CD4-positive, CD25-positive, alpha-beta regulatory T cell (primary cell): Measurements from ENCODE around the gene OBI1. TPM values are rescaled to one million over a fixed set of nuclear protein-coding genes. Genes with fewer than 3 reads are reported as not detected.

ENCODE experiments used
- ATAC-seq, 2 donors: fragments of 150-1000 bp; cut with Tn5 transposase; one replicate each; pipeline ENCODE4 v1.10.0; 2021; ENCODE audit warnings: low read depth in 2 of 2, moderate number of reproducible peaks in 2 of 2, moderate library complexity in 1 of 2
- DNase-seq, 3 donors: peaks; one replicate each; pipeline versions ENCODE4 v3.0.0 to v3.0.0-alpha.2; 2012 to 2022; ENCODE audit warnings: mixed read lengths in 1 of 3
- H3K27ac ChIP-seq: one replicate; pipeline ENCODE4 v1.7.0; 2013; ENCODE audit warnings: mild to moderate bottlenecking, low read length; ENCODE audit not compliant: insufficient read depth, poor library complexity, severe bottlenecking
- H3K27me3 ChIP-seq: one replicate; pipeline ENCODE4 v1.7.0; 2013; ENCODE audit warnings: low read length; ENCODE audit not compliant: control insufficient read depth, insufficient read depth
- H3K36me3 ChIP-seq: one replicate; pipeline ENCODE4 v1.7.0; 2013; ENCODE audit warnings: mild to moderate bottlenecking, low read length, moderate library complexity; ENCODE audit not compliant: control insufficient read depth, insufficient read depth
- H3K4me1 ChIP-seq: 2 replicates; pipeline ENCODE4 v1.7.0; 2013; ENCODE audit warnings: mild to moderate bottlenecking, low read length; ENCODE audit not compliant: insufficient read depth, control insufficient read depth, poor library complexity, severe bottlenecking
- H3K4me3 ChIP-seq: one replicate; pipeline ENCODE4 v1.7.0; 2013; ENCODE audit warnings: low read depth, mild to moderate bottlenecking, low read length, moderate library complexity
- H3K9me3 ChIP-seq, 2 experiments: 1 replicate in 1 of 2; 2 replicates in 1 of 2; pipeline ENCODE4 v1.7.0; 2013; ENCODE audit warnings: low read length in 2 of 2, mild to moderate bottlenecking in 1 of 2, moderate library complexity in 1 of 2; ENCODE audit not compliant: control insufficient read depth in 2 of 2
- H3K27ac Mint-ChIP-seq, 3 donors: one replicate each; pipeline ENCODE4 v1.8.0; 2020 to 2022; ENCODE audit warnings: mild to moderate bottlenecking in 3 of 3, mixed read lengths in 3 of 3, moderate library complexity in 2 of 3
- H3K27me3 Mint-ChIP-seq: one replicate; pipeline ENCODE4 v1.8.0; 2022; ENCODE audit warnings: mild to moderate bottlenecking, mixed read lengths
- H3K36me3 Mint-ChIP-seq: one replicate; pipeline ENCODE4 v1.8.0; 2020; ENCODE audit warnings: mixed read lengths
- H3K4me1 Mint-ChIP-seq, 4 donors: one replicate each; pipeline ENCODE4 v1.8.0; 2020 to 2022; ENCODE audit warnings: mixed read lengths in 4 of 4, mild to moderate bottlenecking in 1 of 4
- H3K4me3 Mint-ChIP-seq, 4 donors: one replicate each; pipeline ENCODE4 v1.8.0; 2020 to 2022; ENCODE audit warnings: mild to moderate bottlenecking in 4 of 4, mixed read lengths in 4 of 4, moderate library complexity in 3 of 4
- H3K9me3 Mint-ChIP-seq, 7 donors: one replicate each; pipeline ENCODE4 v1.8.0; 2020 to 2022; ENCODE audit warnings: mixed read lengths in 7 of 7, mild to moderate bottlenecking in 3 of 7, moderate library complexity in 2 of 7
- polyA plus RNA-seq, 4 donors: library from polyadenylated mRNA; unstranded; fragments of 300-500 nt; fragmentation: Illumina TruSeq; gene quantifications; one replicate each; pipeline ENCODE4 v1.2.3, GENCODE V29; 2021
- total RNA-seq: library from RNA; stranded (reverse); gene quantifications from one replicate; pipeline ENCODE4 v1.2.3, GENCODE V29; 2022

The OBI1 gene
- total and polyA plus RNA-seq, 5 donors from 2014 or later, result 5.4 to 14.3 (median 11.1) TPM

DNA sequence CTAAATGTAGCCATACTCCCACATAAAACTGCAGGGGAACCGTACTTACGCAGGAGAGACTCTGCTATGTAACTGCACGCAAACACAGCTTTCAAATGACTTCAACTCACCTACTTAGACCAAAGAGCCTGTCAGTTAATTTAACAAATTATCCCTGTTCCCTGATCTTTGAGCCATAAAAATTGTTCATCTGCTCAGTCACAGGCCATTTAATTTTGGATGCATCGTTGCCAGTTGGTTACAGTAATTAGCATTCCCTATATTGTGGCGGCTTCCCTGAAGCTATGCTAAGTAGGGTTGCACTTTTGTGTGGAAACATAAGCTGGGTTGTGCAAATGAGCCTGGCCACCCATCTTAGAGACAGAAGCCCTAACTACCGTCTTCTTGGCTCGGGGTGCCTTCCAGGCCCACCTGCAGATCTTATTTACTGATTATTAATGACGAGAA, 21.2 kb upstream of the OBI1 start:
- Mint-ChIP-seq H3K27ac (no peak overlapping the region), H3K36me3 (no peaks in the 10 kb centered on the region), H3K4me3 (no peak overlapping the region), H3K9me3 (peaks cover 0 to 7% (median 0%) of the 10 kb centered on the region in 7 donors), H3K4me1 (no peaks in the 10 kb centered on the region), H3K27me3 (peaks cover 28% of the 10 kb centered on the region)
- Histone ChIP-seq H3K27me3 (no peaks in the 10 kb centered on the region), H3K4me3 (no peak overlapping the region), H3K4me1 (no peaks in the 10 kb centered on the region), H3K36me3 (no peaks in the 10 kb centered on the region), H3K9me3 (no peaks in the 10 kb centered on the region), H3K27ac (no peak overlapping the region)
- no peak for DNase-seq
- no peak for ATAC-seq

DNA sequence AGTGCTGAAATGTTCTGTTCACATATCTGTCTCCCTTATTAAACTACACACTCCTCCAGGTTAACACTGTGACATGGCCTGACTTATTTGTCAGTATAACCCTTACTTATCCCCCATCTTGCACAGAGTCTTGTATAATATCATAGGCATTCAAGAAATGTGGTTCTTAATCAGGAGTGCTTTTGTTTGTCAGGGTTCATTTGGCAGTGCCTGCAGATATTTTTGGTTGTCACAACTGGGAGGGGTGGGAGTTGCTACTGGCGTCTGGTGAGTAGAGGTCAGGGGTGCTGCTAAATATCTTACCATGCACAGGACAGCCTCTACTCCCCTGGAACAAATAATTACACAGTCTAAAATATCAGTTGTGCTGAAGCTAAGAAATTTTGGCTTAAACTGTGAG, 20.4 kb upstream of the OBI1 start:
- no peaks in the 10 kb centered on the region for H3K4me1 Mint-ChIP-seq
- Histone ChIP-seq H3K4me3 (no peak overlapping the region), H3K9me3 (no peaks in the 10 kb centered on the region), H3K27ac (no peak overlapping the region), H3K27me3 (no peaks in the 10 kb centered on the region), H3K36me3 (no peaks in the 10 kb centered on the region), H3K4me1 (no peaks in the 10 kb centered on the region)
- peaks cover 0 to 7% (median 0%) of the 10 kb centered on the region in 7 donors for H3K9me3 Mint-ChIP-seq
- H3K36me3 Mint-ChIP-seq, result no peaks in the 10 kb centered on the region
- no peak overlapping the region for H3K27ac Mint-ChIP-seq
- ATAC-seq, result no peak
- H3K4me3 Mint-ChIP-seq, result no peak overlapping the region
- DNase-seq, result no peak
- peaks cover 28% of the 10 kb centered on the region for H3K27me3 Mint-ChIP-seq

GRCh38 chr13:78675112-78675511, 16.2 kb upstream of the OBI1 start:
- H3K4me3 ChIP-seq, result no peak overlapping the region
- H3K4me1 Mint-ChIP-seq, result no peaks in the 10 kb centered on the region
- no peak overlapping the region for H3K27ac Mint-ChIP-seq
- H3K4me3 Mint-ChIP-seq, result no peak overlapping the region
- H3K36me3 ChIP-seq, result no peaks in the 10 kb centered on the region
- DNase-seq (no peak), ATAC-seq (no peak)
- H3K36me3 Mint-ChIP-seq, result no peaks in the 10 kb centered on the region
- no peak overlapping the region for H3K27ac ChIP-seq
- peaks cover 34% of the 10 kb centered on the region for H3K27me3 Mint-ChIP-seq
- peaks cover 0 to 2% (median 0%) of the 10 kb centered on the region in 7 donors for H3K9me3 Mint-ChIP-seq
- no peaks in the 10 kb centered on the region for H3K4me1 ChIP-seq
- peaks cover 6% of the 10 kb centered on the region for H3K27me3 ChIP-seq
- no peaks in the 10 kb centered on the region for H3K9me3 ChIP-seq

DNA sequence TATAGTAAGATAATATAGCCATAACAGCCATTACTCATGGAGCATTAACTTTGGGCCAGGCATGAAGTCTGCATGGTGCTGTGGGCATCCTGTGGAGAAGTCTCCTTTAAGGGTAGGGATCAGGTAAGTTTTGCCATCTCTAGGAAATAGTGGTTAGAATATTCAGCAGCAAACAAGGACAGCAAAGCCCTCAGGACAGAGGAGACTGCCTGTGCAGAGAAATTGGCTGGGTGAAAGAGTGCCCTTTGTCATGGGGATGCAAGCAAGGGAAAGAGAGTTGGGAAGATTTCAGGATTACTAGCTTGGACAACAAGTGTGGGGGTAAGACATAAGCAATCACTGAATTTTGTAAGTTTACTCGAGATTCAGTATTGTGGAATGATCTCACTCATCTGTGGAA, 15.7 kb upstream of the OBI1 start:
- Mint-ChIP-seq H3K36me3 (no peaks in the 10 kb centered on the region), H3K9me3 (peaks cover 0 to 2% (median 0%) of the 10 kb centered on the region in 7 donors), H3K4me3 (no peak overlapping the region), H3K4me1 (no peaks in the 10 kb centered on the region), H3K27me3 (peaks cover 32% of the 10 kb centered on the region), H3K27ac (no peak overlapping the region)
- no peaks in the 10 kb centered on the region for H3K9me3 ChIP-seq
- no peaks in the 10 kb centered on the region for H3K4me1 ChIP-seq
- H3K36me3 ChIP-seq, result no peaks in the 10 kb centered on the region
- no peak overlapping the region for H3K27ac ChIP-seq
- no peak for DNase-seq
- peaks cover 6% of the 10 kb centered on the region for H3K27me3 ChIP-seq
- no peak overlapping the region for H3K4me3 ChIP-seq
- no peak for ATAC-seq

DNA sequence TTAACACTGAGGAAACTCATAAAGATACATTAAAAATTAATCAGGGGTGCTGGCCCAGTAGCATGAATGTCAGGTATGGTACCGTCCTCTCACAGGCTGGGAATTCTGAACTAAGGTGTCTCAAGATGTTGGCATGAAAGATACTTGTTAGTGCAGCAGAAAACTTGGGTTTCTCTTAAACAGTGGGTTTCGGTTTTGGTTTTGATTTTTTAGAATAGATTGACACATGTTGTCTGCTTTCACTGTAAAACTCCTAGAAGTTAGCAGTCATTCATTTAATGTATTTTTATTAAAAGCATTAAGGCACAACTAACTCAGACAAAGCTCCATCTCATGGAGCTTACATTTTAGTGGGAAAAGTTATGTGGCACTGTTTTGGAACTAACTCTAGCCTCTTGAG, 3.5 kb upstream of the OBI1 start:
- H3K27ac ChIP-seq, result no peak overlapping the region
- H3K4me1 Mint-ChIP-seq, result peaks cover 14 to 27% (median 20%) of the 10 kb centered on the region in 4 donors
- H3K4me3 ChIP-seq, result no peak overlapping the region
- no peaks in the 10 kb centered on the region for H3K9me3 Mint-ChIP-seq
- H3K27me3 Mint-ChIP-seq, result peaks cover 22% of the 10 kb centered on the region
- no peaks in the 10 kb centered on the region for H3K36me3 ChIP-seq
- ATAC-seq, result no peak
- peaks cover 19% of the 10 kb centered on the region for H3K4me1 ChIP-seq
- peak in 1 of 3 donors; percentile 49 for DNase-seq
- no peaks in the 10 kb centered on the region for H3K36me3 Mint-ChIP-seq
- H3K9me3 ChIP-seq, result no peaks in the 10 kb centered on the region
- peak overlapping the region in 1 of 4 donors; percentile 42 for H3K4me3 Mint-ChIP-seq
- H3K27me3 ChIP-seq, result no peaks in the 10 kb centered on the region
- no peak overlapping the region for H3K27ac Mint-ChIP-seq

- Mint-ChIP-seq H3K36me3 (peaks cover 5% of the 10 kb centered on the region), H3K4me3 (peak overlapping the region; percentile 97 to 99 (median 99)), H3K9me3 (no peaks in the 10 kb centered on the region), H3K27me3 (peaks cover 17% of the 10 kb centered on the region), H3K4me1 (peaks cover 19 to 37% (median 29%) of the 10 kb centered on the region in 4 donors), H3K27ac (peak overlapping the region in 2 of 3 donors; percentile 82 to 95)
- Histone ChIP-seq H3K27ac (no peak overlapping the region), H3K4me3 (no peak overlapping the region), H3K4me1 (peaks cover 25% of the 10 kb centered on the region), H3K9me3 (no peaks in the 10 kb centered on the region), H3K27me3 (no peaks in the 10 kb centered on the region), H3K36me3 (no peaks in the 10 kb centered on the region)
- DNase-seq (no peak), ATAC-seq (no peak)
These were observed 1.5 kb upstream of the OBI1 start for GRCh38 chr13:78660495-78660857.

- no peaks in the 10 kb centered on the region for H3K9me3 Mint-ChIP-seq
- peaks cover 25 to 42% (median 32%) of the 10 kb centered on the region in 4 donors for H3K4me1 Mint-ChIP-seq
- peaks cover 7% of the 10 kb centered on the region for H3K36me3 Mint-ChIP-seq
- peak overlapping the region; percentile 95 for H3K4me3 ChIP-seq
- H3K4me1 ChIP-seq, result peaks cover 25% of the 10 kb centered on the region
- DNase-seq (peak in 2 of 3 donors; percentile 11 to 28), ATAC-seq (no peak)
- H3K27me3 ChIP-seq, result no peaks in the 10 kb centered on the region
- H3K4me3 Mint-ChIP-seq, result peak overlapping the region; percentile 97 to 99 (median 99)
- H3K36me3 ChIP-seq, result no peaks in the 10 kb centered on the region
- peaks cover 17% of the 10 kb centered on the region for H3K27me3 Mint-ChIP-seq
- no peaks in the 10 kb centered on the region for H3K9me3 ChIP-seq
- peak overlapping the region; percentile 38 to 98 (median 95) for H3K27ac Mint-ChIP-seq
- no peak overlapping the region for H3K27ac ChIP-seq
These were observed 958 bp upstream of the OBI1 start for GRCh38 chr13:78659732-78660494.

- Mint-ChIP-seq H3K4me3 (peak overlapping the region; percentile 97 to 99 (median 99)), H3K27ac (peak overlapping the region; percentile 38 to 98 (median 95))
- peak in 1 of 3 donors; percentile 31 for DNase-seq
These were observed 435 bp upstream of the OBI1 start for GRCh38 chr13:78659450-78659730.

More at GRCh38 chr13:78659450-78659730, 435 bp upstream of the OBI1 start:
- Histone ChIP-seq H3K4me1 (peaks cover 25% of the 10 kb centered on the region), H3K36me3 (no peaks in the 10 kb centered on the region), H3K27me3 (no peaks in the 10 kb centered on the region), H3K27ac (peak overlapping the region; percentile 63), H3K9me3 (no peaks in the 10 kb centered on the region), H3K4me3 (peak overlapping the region; percentile 95)
- H3K4me1 Mint-ChIP-seq, result peaks cover 27 to 44% (median 34%) of the 10 kb centered on the region in 4 donors
- no peak for ATAC-seq
- peaks cover 7% of the 10 kb centered on the region for H3K36me3 Mint-ChIP-seq
- peaks cover 17% of the 10 kb centered on the region for H3K27me3 Mint-ChIP-seq
- H3K9me3 Mint-ChIP-seq, result no peaks in the 10 kb centered on the region
